Stomach (tissue), 4 donors: ENCODE measurements around the gene TMEM205.

Experiments
- CTCF ChIP-seq, 7 experiments: fragments of 450-650 bp in 4 of 7; fragments of 200-600 bp in 3 of 7; sonication (generic) in 3 of 7; IDR thresholded peaks; one replicate each; pipeline ENCODE4 v1.5.1; 2016 to 2019; ENCODE audit warnings: antibody characterized with exemption in 7 of 7, control low read depth in 2 of 7, mild to moderate bottlenecking in 1 of 7
- POLR2A ChIP-seq, 4 donors: fragments of 450-650 bp; IDR thresholded peaks; one replicate each; pipeline ENCODE4 v1.6.1; 2016; ENCODE audit warnings: antibody characterized with exemption in 4 of 4, control low read depth in 2 of 4, mild to moderate bottlenecking in 1 of 4, moderate library complexity in 1 of 4
- POLR2AphosphoS5 ChIP-seq, 3 donors: sonication (generic); formaldehyde crosslinking; IDR thresholded peaks; one replicate each; pipeline ENCODE4 v1.6.1; 2016; ENCODE audit warnings: antibody characterized with exemption in 3 of 3

GRCh38 chr19:11364935-11365334 is 18.9 kb upstream of the TMEM205 start:
- TF ChIP-seq CTCF (IDR thresholded peaks at IDR 0.05) (no peak), POLR2A (IDR thresholded peaks at IDR 0.05) (no peak), POLR2AphosphoS5 (IDR thresholded peaks at IDR 0.05) (no peak)
